NCI-H524 (cell line): ENCODE data around the gene ZFHX3.

ENCODE experiments used
- DNase-seq, 2 experiments: peaks; one replicate each; lab custom pipeline; 2025; lab: John Stamatoyannopoulos, UW

ZFHX3 gene

GRCh38 chr16:72974142-72974769 lies 73.7 kb downstream of the ZFHX3 start:
- no peak for DNase-seq

- no peak for DNase-seq
Measured at GRCh38 chr16:72972878-72973571, 74.9 kb downstream of the ZFHX3 start.

- DNase-seq = no peak
Measured at GRCh38 chr16:72971370-72971769, 76.6 kb downstream of the ZFHX3 start.

- DNase-seq = peak; percentile 83 to 86
Measured at GRCh38 chr16:72970656-72971055, 77.3 kb downstream of the ZFHX3 start.

- no peak for DNase-seq
Measured at GRCh38 chr16:72969812-72970211, 78.1 kb downstream of the ZFHX3 start.

DNA sequence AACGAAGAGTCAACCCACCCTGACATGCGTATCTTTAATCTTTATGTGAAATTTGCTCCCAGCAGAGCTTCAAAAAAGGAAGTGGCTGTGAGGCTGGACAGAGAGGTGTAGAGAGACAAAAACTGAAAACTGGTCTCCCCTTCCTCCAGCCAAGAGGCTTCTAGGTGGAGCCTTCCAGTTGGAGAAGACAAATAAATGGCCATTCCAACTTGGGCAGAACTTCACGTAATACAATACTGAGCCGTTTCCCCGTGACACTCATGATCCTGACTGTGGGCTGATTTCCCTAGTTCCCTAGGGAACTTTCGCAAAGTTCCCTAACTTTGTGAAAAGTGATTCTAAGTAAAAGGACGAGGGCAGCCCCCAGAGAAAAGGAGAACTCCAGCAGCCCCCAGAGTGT lies 78.8 kb downstream of the ZFHX3 start:
- DNase-seq = no peak

- DNase-seq = no peak
Measured at GRCh38 chr16:72967941-72968340, 80.0 kb downstream of the ZFHX3 start.

GRCh38 chr16:72963533-72964315 lies 84.2 kb downstream of the ZFHX3 start:
- DNase-seq = peak in 1 of 2 experiments; percentile 21

- peak in 1 of 2 experiments; percentile 9 for DNase-seq
Measured at GRCh38 chr16:72962347-72962746, 85.6 kb downstream of the ZFHX3 start.

DNA sequence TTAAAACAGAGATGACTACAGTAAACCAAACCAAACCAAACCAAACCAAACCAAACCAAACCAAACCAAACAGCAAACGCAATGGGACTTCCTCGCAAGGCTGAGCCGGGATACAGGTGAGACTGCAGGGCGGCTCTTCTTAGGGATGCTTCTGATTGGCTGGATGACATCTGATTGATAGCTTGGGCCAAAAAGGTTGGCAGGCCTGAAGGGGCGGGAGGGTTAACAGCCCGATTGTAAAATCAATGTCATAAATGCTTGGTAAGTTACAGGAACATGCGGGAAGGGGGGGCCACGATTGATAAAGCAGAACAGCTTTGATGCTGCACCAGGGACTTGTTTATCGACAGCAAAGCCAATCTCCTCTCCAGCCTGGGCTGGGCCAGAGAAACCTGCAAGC lies 86.1 kb downstream of the ZFHX3 start:
- DNase-seq = no peak

DNA sequence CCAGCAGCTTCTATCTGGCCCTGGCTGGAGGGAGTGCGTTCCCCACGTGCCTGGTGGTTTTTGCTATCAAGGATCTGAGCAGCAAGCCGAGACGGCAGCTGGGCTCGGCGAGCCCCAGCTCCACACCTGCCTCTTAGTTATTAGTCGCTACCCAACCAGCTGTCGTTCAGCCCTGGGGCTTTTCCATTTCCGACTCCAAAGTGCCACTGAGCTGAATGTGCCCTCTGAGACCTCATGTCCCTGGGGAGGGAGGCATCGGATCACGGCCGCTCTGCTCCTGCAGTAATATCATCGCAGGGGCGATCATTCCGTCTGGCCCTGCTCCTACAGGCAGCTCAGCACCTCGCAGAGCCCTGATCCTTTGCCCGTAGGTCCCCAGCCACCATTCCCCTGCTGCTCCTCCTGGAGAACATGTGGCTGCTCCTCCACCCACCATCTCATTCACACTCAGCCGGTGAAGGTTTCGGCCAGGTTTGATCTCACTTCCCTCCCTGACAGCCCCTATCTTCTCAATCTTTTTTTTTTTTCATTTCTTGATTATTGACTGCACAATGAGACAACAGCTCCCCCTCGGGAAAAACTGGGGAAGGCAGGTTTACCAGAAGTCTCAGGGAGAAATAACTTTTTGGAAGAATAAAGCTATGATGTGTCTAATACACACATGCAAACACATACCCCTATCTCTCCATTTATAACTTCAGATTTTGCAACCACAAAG lies 86.7 kb downstream of the ZFHX3 start:
- peak; percentile 99 to 100 for DNase-seq

GRCh38 chr16:72960101-72960500 lies 87.8 kb downstream of the ZFHX3 start:
- no peak for DNase-seq

GRCh38 chr16:72959301-72959996 lies 88.5 kb downstream of the ZFHX3 start:
- DNase-seq = no peak

- no peak for DNase-seq
Measured at GRCh38 chr16:72958522-72959076, 89.3 kb downstream of the ZFHX3 start.

- no peak for DNase-seq
Measured at GRCh38 chr16:72957303-72958277, 90.3 kb downstream of the ZFHX3 start.

DNA sequence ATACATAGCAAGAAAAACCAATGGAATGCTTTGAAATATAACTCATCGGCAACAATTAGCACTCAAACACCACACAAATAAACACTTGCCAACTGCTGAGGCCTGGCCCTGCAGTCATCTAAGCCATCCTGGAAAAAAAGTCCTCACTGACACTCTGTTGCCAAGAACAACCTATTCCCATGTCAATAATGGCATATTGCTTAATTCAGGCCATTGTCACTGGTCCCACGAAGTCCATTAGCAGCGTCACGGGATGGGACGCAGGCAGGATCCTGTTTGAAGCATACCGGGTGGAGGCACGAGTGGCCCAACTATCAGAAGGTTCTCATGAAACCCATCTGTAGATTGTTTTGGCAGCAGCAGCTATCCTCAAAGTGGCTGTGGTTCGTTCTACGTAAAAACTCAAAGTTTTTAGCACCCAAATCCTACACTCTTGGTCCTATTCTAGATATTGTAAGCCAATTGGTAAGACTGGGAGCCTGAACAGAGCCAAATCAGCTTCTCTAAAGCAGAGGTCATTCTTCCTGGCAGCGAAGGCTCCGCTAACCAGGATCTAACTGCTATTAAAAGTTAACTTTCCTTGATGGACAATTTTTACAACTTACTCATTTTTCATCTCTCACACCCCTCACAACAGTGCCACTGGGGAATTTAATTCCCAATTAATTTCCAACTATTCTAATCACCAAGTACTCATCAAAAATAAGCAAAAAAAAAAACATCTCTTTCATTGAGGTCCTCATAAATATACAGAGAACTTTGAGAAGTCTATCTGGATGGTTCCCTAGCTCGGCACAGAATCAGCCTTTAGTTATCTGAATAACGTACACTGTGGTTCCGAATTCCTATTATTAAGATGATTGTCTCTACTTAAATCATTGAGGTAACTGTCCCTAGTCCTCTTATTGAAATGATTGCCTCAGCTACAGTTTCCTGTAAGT lies 91.5 kb downstream of the ZFHX3 start:
- no peak for DNase-seq

- DNase-seq = no peak
Measured at GRCh38 chr16:72952811-72953271, 95.1 kb downstream of the ZFHX3 start.

GRCh38 chr16:72952404-72952803 lies 95.5 kb downstream of the ZFHX3 start:
- no peak for DNase-seq

DNA sequence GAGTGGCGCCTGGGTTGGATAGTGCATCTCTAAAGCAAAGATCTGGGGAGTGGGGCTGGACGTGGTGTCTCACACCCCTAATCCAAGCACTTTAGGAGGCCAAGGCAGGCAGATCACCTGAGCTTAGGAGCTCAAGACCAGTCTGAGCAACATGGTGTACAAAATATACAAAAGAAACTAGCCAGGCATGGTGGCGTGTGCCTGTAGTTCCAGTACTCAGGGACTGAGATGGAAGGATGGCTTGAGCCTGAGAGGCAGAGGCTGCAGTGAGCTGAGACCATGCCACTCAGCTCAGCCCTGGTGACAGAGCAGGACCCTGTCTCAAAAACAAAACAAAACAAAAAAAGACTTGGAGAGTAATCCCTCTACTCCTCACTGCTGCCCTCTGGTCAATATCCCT lies 96.0 kb downstream of the ZFHX3 start:
- DNase-seq = no peak
